Ureter (tissue), 1 donor: ENCODE measurements around the gene GRIK3. TPM values are rescaled to one million over a fixed set of nuclear protein-coding genes. Genes with fewer than 3 reads are reported as not detected.

Source experiments
- DNase-seq: peaks from one replicate; pipeline ENCODE4 v3.0.0-alpha.2; 2020; ENCODE audit warnings: low spot score
- total RNA-seq: library from RNA; stranded (reverse); gene quantifications from one replicate; pipeline ENCODE4 v1.2.4, GENCODE V29; 2023
- donor health status: DM: yes; HTN: yes; CAD: no.

The GRIK3 gene
- total RNA-seq, 1 donor from 2014 or later, result 0.55 TPM

DNA sequence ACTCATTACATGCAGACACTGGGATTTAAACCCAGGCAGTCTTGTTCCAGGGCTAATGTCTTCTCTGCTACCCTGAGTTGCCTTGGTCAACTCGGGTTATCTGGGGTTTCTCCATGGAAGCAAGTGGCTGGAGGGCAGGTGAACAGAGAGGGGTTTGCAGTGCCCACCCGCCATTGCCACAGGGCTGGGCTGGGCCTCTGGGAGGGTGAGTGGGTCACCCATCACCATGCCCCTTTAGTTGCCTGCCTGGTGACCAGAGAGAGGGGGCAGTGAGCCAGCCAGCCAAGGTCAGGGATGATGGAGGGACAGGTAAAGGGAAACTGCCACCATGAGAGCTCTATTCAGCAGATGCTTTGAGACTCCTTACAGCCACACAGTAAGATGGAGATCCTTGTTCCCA lies 53.2 kb downstream of the GRIK3 start:
- no peak for DNase-seq

DNA sequence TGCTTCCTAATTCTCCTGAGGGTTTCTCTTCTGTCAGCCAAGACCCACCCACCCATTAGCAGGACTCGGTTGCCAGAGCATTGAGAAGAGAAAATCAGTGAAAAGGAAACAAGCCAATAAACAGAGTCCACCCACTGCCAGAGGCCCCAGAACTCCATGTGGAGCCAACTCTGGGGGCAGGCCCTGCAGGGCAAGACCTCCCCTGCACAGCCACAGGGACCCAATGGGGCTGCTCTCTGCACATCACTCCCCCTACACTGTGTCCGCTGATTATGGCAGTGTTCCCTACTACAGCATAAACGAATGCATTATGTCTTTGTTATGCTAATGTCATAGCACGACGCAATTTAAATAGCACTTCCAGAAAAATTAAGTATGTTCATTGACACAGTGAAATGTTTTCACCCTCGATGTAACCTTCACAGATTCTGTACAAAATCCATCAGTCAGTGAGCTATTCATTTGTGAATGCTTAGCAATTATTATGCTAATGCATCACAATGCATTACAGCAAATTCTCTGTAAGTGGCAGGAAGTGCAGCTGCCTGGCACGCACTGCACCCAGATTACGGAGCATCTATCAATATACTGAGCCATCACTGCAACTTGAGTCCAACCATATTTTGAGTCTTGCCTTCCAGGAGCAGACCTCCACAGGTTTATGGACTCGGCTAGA lies 56.4 kb downstream of the GRIK3 start:
- no peak for DNase-seq

GRCh38 chr1:36975642-36976041 lies 58.7 kb downstream of the GRIK3 start:
- DNase-seq, result no peak

GRCh38 chr1:36973056-36973455 lies 61.3 kb downstream of the GRIK3 start:
- no peak for DNase-seq

DNA sequence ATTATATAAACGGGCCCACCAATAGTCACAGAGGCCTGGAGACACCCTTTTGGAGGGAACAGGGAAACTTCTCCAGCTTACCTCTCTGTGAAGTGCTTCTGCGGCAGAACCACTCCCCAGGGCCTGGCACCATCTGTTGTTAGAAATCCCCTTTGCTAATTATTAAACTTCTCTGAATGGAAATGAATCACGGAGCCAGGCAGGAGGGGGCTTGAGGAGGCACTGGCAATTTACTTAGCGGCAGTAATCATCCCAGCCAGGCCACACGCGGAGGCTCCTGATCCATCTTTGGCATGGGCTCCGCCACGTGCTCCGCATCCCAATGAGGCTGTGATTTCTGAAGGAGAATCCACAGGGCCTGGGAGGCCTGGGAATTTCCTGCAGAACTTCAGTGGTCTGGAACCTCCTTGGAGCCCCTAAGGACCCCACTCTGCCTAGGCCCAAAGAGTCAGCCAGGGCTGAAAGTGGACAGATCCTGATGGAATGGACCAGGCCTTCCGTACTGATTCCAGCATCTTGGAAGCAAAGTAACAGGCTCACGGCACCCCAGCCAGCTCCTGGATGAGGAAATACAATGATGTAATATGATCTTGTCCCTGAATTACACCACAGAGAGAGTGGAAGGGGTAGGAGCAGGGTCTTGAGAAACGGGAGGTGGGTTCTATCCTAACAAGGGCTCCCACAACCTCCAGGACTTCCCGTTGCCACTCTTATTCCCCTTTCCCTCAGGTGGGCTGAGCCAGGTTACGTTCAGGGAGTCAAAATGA lies 62.3 kb downstream of the GRIK3 start:
- no peak for DNase-seq

- no peak for DNase-seq
These were observed 65.6 kb downstream of the GRIK3 start for GRCh38 chr1:36968730-36969129.

GRCh38 chr1:36966242-36966641 lies 68.1 kb downstream of the GRIK3 start:
- DNase-seq, result no peak

GRCh38 chr1:36965275-36966159 lies 68.8 kb downstream of the GRIK3 start:
- DNase-seq, result no peak

DNA sequence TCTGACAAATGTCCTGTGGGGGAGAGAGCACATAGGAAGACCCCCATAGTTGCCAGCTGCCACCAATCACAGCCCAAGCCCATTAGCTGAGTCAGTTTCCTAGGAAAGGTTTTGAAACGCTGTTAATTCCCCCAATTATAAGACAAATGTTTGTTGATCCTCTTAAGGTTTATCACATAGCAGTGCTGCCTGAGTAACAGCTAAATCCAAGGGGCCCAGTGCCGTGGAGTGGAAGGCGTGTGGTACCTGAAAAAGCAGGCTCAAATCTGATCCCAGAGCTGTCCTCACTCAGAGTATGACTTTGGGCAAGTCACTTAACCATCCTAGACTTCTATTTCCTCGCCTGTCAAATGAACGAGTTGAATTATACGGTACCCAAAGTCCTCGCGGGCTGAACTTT lies 69.5 kb downstream of the GRIK3 start:
- no peak for DNase-seq

- DNase-seq, result no peak
These were observed 71.3 kb downstream of the GRIK3 start for GRCh38 chr1:36963006-36963405.

DNA sequence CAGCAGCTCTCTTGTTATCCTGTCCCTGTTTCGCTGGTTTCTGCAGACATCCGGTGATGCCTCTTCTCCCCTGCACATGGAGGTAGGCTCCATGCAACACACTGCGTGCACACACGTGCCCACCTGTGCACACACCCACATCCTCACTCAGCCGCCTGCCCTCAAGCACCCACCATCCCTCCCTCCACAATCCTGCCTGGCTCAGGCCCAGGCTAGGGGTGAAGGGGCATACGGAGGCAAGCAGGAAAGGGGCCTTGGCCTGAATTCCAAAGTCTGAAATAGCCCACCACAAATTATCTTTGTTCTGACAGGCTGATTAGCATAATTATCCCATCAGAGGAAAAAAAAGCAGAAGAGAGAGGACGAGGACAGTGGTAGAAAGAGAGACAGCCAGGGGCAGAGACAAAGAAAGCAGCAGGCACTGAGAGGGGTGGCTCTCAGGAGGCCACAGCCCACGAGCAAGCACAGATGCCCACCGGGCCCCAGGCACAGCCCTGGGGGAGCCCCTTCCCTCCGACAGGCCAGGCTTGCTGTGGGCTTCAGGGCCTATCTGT lies 73.2 kb downstream of the GRIK3 start:
- DNase-seq, result no peak

- no peak for DNase-seq
These were observed 77.7 kb downstream of the GRIK3 start for GRCh38 chr1:36956570-36956969.

DNA sequence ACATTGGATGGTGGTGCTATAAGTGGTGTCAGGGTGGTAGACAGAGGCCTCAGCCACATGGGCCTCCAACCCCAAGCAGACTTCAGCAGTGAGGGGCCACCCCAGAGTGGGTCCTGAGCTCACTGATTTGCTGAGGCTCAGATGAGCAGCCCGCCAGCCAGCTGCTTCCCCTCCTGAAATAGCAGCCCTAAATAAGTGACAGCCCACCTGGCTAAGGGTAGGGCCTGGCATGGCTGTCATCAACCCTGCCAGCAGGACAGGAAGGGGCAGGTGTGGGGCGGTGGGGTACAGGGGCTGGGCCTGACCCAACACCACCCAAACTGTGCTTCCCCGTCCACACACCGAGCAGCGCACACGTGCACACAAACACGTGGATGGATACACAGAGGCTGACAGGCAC lies 79.3 kb downstream of the GRIK3 start:
- no peak for DNase-seq

- DNase-seq, result no peak
These were observed 81.3 kb downstream of the GRIK3 start for GRCh38 chr1:36953061-36953460.

GRCh38 chr1:36951761-36952160 lies 82.6 kb downstream of the GRIK3 start:
- DNase-seq, result no peak

DNA sequence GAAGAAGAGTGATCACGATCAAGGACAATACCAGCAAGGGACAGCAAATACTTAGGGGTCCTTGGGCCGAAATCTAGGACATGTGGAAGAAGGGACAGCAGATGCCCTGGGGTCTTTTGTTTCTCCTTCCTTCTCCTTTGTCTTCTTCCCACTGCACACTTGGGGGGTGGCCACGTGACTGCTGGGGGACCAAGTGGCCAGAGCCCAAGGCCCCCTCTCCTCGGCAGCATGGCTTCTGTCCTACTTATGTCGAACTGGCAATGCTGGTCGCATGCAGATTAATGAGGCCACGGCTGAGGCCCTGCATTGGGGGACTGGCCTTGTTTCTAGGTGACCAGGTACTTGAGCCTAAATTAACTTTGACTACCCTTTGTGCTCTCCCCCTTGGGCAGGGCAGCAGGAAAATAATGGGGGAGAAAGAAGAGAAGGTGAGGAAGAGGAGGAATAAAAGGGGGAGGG lies 83.0 kb downstream of the GRIK3 start:
- DNase-seq, result no peak

- DNase-seq, result no peak
These were observed 83.6 kb downstream of the GRIK3 start for GRCh38 chr1:36950604-36951291.

GRCh38 chr1:36948606-36949005 lies 85.7 kb downstream of the GRIK3 start:
- no peak for DNase-seq

DNA sequence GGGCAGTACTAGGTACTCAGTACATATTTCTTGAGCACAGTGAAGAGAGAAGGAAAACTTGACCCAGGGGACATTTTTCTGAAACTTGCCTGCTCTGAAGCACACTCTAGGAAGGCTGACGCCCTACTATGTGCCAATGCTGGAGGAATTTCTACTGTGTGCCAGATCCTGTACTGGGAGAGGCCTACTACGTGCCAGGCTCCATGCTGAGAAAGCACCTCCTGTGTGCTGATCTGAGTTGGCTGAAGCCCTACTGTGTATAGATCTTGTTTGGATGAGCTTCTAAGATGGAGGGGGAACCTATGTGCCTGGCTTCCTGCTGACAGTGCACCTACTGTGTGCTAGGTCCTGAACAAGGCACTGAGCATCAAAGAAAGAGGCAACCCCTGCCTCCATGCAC lies 86.2 kb downstream of the GRIK3 start:
- no peak for DNase-seq

GRCh38 chr1:36947384-36947783 lies 86.9 kb downstream of the GRIK3 start:
- DNase-seq, result no peak

GRCh38 chr1:36944883-36945282 lies 89.4 kb downstream of the GRIK3 start:
- no peak for DNase-seq
